ENCODE measurements around the gene MLH3.

The MLH3 gene

DNA sequence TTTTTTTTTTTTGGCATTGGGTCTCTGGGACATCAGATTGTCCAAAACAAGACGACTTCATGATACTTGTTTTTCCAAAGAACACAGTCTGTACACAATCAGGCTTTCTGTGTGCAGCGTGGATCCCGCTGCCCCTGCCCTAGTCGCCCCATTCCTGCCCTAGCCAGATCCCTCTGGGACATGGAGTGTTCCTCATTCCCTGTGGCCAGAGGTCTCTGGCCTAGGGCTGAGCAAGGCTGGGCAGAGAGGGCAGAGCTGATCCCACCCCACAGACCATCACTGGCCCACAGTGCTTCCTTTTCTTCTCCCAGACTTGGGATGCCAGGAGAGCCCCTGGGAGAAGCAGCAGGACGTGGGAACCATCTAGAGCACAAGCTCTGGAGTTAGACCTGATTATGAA lies 69.4 kb downstream of the MLH3 start:
- DNase-seq, result no peak

DNA sequence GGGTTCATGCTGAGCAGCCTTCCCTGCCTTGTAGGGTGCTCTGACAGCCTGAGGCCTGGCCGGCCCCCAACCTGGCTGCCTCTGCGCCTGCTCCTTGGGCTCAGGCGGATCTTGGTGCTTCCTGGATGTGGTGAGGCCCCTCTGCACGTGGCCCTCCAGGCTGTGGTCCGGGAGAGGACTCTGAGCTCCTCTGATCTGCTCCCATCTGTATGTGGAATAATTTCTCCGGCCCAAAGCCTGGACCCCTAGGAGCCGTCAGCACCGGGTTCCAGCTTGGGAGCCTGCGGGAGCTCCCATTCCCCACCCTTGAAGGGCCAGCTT lies 69.8 kb downstream of the MLH3 start:
- DNase-seq, result no peak

DNA sequence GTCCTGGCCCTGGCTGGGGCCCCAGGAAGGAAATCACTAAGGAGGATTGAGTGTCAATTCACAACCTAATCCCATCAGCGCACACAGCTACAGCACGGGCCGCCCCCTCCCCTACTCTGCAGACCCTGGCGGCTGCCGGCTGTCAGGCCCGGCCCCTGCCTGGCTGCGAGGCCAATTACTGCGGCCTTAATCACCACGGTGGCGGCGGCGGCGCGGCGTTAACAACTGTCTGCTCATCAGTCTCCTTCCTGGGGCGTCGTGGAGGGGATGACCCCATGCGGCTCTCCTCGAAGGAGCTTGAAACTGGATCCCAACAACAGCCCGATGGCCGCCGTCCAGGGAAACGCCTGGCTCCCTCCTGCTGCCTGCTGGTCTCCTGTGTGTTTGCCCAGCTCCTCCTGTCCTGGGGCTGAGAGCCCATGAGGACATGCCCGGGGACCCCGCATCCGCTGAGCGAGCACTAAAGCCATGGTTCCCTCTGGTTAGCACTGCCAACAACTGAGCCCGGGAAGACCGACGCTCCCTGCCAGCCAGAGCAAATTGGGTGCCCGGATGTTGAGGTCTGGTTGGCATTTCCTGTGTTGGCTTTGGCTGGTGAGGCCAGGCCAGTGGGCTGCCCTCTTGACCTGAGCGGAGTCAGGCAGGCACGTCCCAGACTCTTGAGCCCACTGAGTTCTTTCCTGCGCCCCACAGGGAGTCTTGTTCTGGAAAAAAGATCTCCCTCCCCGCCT lies 70.4 kb downstream of the MLH3 start:
- DNase-seq, result no peak

DNA sequence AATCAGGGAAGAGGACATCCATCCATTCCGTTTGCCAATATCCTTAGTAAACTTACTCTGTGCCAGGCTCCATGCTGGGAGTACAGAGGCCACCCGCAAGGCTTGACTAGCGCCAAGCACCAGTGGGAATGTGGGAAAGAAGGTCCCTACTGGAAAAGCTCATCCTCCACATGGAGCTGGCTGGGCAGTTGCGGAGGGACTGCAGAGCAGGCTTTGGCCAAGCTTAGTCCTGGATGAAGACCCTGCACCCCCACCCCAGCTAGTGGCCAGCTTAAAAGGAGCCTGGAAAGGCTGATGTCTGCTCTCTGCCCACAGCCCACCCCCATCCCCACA lies 70.9 kb downstream of the MLH3 start:
- no peak for DNase-seq

DNA sequence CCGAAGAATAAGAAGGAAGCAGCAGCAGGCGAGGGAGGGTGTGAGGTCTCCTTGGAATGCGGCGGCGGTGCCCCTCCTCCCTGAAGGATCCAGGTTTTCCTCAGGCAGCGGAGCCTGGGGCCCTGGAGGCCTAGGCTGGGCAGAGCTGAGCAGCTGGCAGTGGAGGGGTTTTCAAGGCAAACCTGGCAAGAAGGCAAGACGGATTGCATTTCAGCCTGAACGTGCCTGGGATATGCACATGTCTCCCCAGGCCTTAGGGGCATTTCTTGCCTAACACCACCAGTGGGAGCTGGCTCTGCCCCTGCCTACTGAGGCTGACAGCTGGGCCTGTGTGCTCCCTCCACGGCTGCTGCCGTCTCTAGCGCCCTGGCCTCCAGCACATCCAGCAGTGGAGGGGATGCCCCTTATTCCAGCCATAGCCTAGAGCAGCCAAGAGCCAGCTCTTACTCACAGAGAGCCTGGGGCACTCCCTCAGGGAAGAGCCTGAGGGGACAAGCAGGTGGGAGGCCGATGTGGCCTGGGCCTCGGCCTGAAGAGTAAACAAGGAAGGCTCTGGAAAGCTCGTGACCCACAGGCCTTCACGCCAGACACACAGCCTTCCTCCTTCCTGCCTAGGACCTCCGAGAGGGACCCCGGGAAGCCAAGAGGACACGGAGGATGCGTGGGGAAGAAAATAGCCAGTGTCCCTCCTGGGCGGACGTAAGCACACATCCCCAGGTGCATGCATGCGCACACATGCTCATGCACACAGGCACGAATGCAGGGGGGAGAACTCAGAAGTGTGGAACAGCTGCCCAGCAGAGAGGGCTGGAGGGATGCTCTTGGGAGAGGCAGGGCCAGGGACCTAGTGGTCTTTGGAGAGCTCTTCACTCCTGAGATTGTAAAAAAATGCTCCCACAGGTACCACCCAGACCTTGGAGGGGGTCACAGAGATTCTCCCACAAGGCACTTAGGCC lies 71.5 kb downstream of the MLH3 start:
- DNase-seq, result no peak

DNA sequence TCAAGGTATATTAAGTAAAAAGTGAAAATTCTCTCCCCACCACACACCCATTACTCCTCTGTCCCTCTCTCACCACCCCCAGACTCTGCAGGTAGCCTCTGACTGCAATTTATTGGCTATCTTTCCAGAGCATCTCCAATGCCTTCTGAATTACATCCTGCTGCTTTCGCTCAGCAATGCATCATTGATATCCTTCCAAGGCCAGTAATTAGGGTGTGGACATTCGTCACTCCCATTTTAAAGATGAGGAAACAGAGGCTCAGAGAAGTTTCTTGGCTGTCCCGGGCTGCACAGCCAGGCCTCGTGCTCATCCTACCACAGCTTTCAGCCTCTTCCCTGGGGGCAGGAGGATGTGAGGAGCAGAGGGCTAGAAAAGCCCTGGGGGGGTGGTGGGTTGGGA lies 72.2 kb downstream of the MLH3 start:
- no peak for DNase-seq

DNA sequence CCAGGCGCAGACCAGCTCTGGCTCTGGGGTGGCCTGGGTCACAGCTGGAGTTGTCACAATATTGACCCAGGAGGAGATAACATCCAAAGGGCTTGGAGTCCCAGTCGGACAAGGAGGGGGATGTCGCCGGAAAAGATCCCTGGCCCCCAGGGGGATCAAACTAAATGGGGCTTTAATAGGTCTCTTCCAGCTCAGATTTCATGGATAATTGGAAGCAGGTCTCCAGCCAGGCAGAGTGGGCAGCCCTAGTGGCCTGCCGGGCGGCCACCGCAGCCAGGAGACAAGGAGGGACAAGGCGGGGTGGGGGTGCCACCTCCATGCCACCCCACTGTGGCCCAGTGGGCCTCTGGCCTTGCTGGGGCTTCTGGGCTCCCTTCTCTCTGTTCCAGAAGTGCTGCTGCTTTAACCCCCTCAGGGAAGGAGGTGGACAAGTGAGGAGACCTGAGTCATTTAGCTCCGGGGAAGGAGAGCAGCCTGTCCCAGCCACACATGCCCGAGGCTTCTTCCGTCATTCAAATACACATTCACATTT lies 72.8 kb downstream of the MLH3 start:
- DNase-seq, result no peak

DNA sequence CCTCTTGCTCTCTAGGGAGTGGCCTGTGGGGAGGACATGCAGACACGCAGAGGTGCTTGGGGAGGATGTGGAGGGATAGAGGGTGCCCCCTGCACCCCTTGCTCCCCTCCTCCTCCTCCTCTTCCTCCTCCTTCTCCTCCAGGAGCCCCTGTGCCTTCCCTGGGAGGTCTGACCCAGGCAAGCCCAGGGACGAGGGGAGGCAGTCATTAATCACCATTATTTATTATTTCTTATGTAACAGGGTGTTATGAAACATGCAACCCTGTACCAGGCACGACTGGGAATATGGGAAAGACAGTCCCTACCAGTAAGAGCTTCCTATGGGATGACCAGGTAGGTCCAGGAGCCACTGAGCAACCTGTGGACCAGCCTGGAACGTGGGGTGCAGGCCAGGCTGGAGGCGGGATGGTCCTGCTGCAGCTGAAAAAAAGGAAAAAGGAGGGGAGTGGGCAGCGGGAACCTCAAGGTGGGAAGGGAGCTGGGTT lies 73.3 kb downstream of the MLH3 start:
- no peak for DNase-seq

DNA sequence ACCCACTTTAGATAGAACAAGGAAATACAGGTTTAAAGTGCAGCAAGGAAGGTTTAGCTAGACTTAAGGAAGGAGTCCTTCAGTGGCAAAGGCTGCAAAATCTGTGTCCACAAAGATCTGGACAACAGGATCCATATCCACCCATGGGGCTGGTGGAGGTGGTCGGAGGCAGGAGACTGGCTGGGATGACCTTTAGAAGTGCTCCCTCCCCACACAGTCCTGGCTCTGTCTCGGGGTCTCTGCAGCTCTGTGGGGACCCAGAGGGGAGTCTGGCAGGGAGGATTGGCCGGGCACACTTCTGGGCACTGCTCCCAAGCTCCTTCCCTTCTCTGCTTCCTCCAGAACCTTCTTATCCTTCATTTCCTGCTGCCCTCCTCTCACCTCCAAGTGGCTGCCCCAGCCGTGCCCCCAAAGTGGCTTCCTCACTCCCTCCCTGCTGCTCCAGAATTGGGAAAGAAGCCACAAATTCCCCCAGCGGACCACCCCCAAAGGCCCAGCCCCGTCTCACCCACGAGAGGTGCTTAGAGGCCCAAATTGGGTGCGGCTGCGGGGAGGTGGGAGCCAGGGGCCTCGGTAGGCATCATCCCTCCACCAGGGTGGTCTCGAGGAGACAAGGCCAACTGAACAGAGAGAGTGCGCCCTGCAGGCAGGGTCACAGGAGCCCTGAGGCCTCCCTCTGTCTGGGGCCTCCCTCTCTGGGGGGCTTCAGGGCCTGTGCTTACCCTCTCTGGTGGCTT lies 73.9 kb downstream of the MLH3 start:
- DNase-seq, result no peak

DNA sequence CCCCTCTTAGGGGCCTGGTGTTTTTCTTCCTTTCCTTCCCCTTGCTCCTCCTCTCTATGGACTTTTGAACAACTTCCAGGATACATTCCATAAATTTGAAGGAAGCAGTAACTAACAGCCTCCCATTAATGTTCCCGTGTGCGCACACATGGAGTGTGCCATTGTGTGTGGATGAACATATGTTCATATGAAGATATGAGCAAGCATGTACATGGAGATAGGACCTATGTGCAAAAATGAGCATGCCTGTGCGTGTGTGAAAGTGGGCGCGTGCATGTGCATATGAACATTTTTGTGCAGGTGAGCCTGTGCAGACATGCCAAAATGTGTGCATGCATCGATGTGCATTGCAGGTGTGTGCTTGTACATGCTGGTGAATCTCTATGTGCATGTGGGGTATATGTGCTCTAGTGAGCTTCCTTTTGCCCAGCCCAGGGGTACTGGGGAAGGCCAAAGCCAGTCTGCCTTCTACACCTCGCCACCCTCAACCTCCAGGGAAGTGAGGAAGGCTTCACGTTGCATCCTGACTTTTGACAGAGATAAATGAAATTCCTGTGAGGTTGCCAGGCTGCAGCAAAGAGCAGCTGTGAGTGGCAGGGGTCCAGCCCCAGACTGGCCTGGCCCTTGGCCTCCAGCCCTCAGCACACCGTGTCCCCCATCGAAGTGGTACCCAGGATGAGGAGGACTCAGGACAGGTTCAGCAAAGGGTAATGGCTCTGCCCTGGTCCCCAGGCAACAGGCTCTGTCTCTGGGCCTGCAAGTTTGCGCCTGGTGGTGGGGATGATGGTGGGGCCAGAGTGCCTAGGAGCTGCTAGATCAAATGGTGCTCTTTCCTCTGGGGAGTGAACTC lies 74.8 kb downstream of the MLH3 start:
- DNase-seq, result no peak

DNA sequence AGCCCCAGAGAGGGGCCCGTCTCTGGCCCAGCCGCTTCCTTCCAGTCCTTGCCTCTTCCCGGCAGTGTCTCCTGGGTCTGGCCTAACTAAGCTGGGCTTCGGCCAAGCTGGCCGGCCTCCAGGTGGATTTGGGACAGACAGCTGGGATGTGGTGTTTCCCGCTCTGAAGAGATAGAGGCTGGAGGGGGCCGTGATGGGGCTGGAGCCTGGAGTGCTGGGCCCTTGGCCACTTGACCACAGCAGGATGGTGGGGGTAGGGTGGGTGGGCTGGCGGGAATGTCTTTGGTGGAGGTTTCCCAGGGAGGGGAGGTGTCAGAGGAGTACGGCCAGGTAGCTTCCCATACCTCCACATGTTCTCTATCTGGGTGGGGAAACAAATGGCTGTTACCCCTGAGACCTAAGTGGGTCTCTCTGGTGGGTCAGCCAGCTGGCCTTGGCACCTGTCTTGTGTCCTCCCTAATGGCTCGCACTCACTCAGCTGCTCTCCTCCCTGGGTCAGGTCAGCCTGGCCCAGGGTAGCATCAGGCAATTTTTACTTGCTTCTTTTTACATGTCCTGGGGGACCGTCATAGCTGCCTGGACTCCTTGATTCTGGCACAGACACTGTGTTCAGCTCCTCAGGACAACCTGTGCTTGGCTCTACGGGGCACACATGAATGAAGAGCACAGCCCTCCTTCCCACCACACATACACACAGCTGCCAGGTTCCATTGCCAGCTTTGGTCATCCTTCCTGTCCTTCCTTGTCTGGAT lies 76.0 kb downstream of the MLH3 start:
- DNase-seq, result no peak

DNA sequence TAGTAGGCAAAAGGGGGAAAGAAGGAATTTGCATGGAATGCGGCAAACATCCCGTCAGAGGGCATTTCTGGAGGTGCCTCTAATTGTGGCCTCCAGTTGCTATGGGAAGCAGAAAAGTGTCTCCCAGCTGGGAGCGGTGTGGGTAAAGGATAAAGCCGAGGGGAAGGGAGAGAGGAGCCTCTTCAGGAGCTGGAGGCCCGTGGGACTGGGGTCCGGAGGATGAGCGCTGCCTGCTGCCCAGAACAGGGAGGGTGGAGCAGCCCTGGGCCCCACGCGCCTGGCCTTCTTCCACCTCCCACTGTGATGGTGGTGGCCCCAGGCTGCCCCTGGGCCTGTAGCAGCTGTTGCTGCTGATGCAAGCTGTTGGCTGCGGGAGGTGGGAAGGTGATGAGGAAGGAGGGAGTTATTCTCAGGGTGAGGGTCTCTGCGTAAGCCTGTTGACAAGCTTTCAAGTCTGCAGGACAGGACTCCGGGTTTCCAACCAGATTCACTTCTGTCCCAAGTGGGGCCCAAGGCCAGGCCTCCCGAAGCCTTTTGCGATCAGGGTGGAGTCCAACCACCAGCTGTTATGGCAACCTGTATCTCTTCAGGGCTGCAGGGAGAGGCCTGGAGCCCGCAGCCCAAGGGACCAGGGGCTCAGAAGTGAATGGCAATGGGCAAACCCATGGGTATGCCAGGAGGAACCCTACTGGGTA lies 76.8 kb downstream of the MLH3 start:
- DNase-seq, result no peak

DNA sequence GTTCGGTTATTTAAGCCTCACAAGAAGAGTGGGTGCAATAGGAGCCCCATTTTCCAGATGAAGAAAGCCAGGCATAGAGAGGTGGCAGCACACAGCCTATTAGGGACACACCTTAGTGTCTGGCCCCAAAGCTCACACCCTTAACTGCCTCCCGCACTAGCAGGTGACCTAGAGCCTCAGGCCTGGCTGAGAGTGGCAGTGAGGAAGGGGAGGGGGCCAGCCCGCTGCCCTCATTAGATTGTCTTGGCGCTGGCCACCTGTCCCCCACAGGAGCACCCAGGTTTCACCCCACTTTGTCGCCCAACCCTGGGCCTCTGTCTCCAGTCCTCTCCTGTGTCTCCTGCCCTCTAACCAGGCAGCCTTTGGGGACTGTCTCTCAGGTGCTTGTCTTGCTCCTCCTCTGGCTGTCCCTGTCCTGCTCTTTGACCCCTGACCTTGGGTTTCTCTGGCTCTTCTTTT lies 77.3 kb downstream of the MLH3 start:
- DNase-seq, result no peak

DNA sequence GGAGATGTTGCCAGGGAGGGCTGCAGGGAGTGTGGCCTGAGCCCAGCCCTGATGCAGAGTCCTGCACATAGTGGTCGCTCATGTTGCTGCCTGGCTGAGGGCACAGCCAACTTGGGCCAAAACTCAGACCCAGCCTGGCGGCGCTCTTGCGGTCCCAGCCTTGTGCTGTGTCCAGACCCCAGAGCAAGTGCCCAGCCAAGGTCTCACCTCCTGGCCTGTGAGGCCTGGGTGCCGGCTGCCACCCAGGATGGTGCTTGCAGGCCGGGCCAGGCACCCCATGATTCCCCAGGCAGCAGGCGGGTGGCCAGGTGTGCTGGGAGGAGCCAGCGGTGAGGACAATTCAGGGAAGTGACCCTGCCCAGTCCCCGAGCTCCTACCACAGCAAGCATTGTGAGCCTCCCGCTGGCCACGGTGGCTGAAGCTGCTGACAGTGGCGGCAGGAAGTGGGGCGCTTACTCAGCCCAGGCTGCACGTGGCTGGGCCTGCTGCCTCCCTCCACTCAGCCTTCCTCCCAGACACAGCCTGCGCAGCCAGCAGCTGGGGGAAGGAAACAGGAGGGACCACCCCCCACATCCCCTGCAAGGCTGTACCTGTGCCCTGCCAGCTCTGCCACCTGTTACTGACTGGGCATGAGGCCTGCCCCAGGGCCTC lies 78.1 kb downstream of the MLH3 start:
- DNase-seq, result peak; percentile 70 to 82 (median 75)

DNA sequence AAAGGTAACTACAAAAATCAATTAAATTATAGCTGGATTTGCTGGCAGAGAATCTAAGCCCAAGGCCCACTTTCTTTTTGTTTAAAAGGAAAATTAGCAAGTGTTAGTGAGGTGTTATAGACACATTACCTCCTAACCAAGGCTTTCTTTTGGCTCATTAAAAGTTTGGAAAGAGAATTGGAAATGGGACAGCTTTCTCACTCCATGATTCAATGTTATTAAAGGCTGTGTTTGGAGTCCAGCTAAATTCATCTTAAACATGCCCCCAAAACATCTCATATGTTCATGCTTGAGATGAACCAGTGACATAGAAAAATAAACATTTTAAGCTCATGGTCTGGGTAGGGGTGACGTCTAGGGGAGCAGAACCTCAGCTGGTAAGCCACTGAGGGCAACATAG lies 82.5 kb downstream of the MLH3 start:
- no peak for DNase-seq

DNA sequence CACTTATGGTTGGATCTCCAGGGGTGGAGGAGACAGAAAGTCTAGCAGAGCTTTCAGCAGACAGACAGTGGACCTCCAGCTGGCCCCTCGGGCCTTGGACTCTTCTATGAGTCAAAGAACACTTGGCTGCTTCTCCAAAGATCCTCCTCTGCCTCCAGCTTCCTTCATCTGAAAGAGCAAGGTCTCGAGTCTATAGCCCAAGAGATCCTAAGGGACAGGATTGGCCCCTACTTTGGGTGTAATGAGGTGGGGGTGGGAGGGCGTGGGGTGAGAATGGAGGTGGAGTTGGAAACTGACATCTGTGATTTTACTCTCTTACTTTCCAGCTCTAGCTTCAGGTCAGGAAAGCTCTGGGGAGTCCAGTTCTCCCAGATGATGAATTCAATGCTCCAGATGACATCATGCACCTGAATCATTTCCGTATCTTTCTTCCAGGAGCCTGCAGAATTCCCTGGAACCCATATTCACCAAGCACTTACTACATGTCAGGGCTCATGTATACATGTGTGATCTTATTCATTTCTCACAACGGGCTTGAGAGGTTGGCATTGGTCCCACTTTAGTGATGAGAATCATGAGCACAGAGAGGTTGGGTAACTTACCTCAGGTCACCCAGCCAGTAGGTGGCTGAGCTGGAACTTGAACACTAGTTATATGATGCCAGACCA lies 85.6 kb downstream of the MLH3 start:
- no peak for DNase-seq

DNA sequence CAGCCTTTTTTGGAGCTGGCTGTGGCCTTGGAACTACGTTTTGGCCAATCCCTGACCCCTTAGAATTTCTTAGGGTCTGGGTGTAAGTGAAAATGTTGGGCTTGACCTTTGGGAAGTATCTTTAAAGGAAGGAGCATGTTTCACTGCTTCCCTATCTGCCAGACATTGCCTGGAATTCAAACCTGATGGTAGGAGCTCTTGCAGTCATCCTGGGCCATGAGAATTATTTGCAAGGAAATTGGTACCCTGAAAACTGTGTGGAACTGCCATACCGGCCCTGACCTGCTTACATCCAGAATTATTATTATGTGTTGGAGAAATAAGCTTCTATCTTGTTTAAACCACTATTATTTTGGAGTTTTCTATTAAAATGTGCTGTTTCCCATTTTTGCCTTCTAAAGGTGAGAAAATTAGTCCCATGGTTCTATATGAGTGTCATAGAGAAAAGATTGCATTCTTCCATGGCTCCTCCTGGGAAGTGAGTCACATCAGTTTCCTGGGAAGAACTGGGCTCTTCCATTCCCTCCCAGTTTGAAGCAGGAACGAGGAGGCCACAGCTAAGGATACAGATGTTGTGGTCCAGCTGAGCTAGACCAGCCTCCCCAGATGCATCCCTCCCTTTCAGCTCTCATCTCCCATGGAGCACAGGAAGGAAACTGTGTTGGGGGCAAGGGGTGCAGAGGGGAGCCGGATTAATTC lies 86.3 kb downstream of the MLH3 start:
- no peak for DNase-seq

Data from suppressor macrophage treated with lipopolysaccharide for 1 hour (primary cell).